Measurements from ENCODE around the gene RNF225.
A peak's percentile ranks its signal among the peaks of the same experiment; 100 is the strongest.
"Not testable (repeated sequence)": the region's sequence is repeated elsewhere in the genome, so short reads cannot be mapped to it uniquely, and the experiment has no call there.

RNF225 gene

DNA sequence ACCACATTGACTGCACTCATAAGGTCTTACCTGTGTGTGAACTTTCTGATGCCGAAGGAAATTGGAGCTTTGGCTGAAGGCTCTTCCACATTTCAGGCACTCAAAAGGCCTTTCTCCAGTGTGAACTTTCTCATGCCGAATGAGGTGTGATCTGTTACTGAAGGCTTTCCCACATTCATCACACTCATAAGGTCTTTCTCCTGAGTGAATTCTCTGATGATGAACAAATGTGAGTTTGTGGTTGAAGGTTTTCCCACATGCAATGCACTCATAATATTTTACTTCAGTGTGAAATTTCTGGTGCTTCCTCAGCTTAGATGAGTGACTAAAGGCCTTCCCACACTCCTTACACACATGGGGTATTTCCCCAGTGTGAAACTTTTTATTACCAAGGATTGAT lies 38.8 kb downstream of the RNF225 start:
- Mint-ChIP-seq H3K4me1 (ENCODE audit: low read depth in 2 of 2) (peaks cover 2 to 6% of the 10 kb centered on the region in 2 donors), H3K9me3 (peaks cover 10 to 21% of the 10 kb centered on the region in 2 donors), H3K36me3 (ENCODE audit: insufficient read depth) (peaks cover 33% of the 10 kb centered on the region), H3K4me3 (no peak overlapping the region), H3K27me3 (no peaks in the 10 kb centered on the region), H3K27ac (no peak overlapping the region)
- no peak for DNase-seq
- no peak for ATAC-seq (replicated peaks)

DNA sequence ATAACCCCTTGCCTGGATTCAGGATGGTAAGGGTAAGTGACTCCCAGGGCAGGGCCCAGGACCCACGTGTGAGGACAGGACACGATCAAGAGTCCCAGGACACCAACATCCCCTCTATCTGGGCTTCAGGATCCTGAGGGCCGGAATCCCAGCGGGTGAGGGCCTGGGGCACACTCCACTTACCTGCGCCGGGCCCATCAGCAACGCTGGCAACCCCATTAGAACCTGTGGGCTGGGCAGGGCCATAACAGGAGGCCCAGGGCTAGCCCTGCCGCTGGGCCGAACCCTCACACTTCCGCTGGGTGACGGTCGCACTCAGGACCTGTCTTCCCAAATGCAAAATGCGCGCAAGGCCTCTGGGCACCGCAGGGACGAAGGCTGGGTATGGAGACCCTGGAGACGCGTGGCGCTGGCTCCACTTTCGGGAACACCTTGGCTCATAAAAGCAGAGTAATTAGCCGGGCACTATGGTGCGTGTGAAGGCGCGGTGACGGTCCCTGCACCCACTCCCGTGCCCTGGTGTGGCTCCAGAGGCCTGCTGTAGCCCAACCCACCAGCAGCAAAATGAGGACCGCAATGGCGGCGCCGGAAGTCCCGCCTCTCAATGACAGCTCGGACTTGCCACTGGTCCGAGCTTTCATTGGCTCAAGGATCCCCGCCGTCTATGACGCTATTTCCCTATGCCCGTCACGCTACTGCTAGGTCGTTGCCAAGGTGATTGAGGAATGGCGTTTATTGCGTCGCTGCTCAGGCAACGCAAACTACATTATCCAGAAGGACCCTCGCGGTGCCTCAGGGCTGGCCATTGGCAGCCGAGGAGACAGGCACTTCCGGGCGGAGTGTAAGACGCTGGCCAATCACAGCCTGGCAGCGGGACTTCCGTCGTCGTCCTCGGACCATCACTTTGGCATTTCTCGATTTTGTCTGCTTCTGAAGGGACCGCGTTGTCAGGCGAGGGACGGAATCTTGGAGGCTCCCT lies 44.4 kb downstream of the RNF225 start, which contains the start of gene ZNF132:
Gene ZNF132 (minus strand): TSS at position 578 of the 979 bp plus-strand sequence. CDS start 332 bp downstream, at position 246.
- Mint-ChIP-seq H3K27ac (peak within 1 kb of the TSS; percentile 92 to 95), H3K27me3 (peaks cover 0 to 13% of the 10 kb centered on the region in 2 donors), H3K9me3 (peaks cover 16 to 43% of the 10 kb centered on the region in 2 donors), H3K4me3 (peak within 1 kb of the TSS; percentile 88 to 93), H3K36me3 (ENCODE audit: insufficient read depth) (peaks cover 42% of the 10 kb centered on the region), H3K4me1 (ENCODE audit: low read depth in 2 of 2) (peaks cover 13 to 19% of the 10 kb centered on the region in 2 donors)
- DNase-seq = peak; percentile 90 to 91 (median 91)
- ATAC-seq (replicated peaks) = peak; percentile 97

DNA sequence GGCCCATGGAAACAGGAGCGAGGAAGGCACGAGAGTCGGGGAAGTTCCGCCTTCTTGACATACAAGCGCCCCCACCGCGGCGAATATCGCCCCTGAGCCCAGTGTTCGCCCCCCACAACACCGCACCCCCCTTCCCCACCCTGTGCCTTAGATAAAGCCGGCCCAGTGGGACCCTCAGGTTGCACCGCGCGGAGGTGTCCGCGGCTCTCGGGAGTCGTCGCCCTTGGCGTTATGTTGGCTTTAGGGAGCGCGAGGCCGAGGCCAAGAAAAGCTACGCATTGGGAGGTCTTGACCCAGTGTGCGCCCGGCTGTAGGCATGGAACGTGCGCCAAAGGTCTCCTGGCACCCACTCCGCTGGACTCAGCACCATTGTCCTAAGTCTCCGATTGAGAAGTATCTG lies 45.1 kb downstream of the RNF225 start:
- ATAC-seq (replicated peaks) (no peak), DNase-seq (no peak)
- H3K27me3 Mint-ChIP-seq = peaks cover 0 to 15% of the 10 kb centered on the region in 2 donors
- H3K9me3 Mint-ChIP-seq = peaks cover 16 to 43% of the 10 kb centered on the region in 2 donors
- peak overlapping the region; percentile 92 to 95 for H3K27ac Mint-ChIP-seq
- H3K4me3 Mint-ChIP-seq = peak overlapping the region; percentile 88 to 93
- peaks cover 37% of the 10 kb centered on the region for H3K36me3 Mint-ChIP-seq (ENCODE audit: insufficient read depth)
- H3K4me1 Mint-ChIP-seq (ENCODE audit: low read depth in 2 of 2) = peaks cover 13 to 19% of the 10 kb centered on the region in 2 donors

GRCh38 chr19:58442986-58443385 lies 47.5 kb downstream of the RNF225 start:
- not testable (repeated sequence) for DNase-seq; ATAC-seq (replicated peaks)
- H3K9me3 Mint-ChIP-seq = peaks cover 11 to 31% of the 10 kb centered on the region in 2 donors

More at GRCh38 chr19:58442986-58443385, 47.5 kb downstream of the RNF225 start:
- H3K27me3 Mint-ChIP-seq = peaks cover 15 to 36% of the 10 kb centered on the region in 2 donors
- H3K36me3 Mint-ChIP-seq (ENCODE audit: insufficient read depth) = peaks cover 16% of the 10 kb centered on the region
- H3K4me3 Mint-ChIP-seq, H3K27ac Mint-ChIP-seq: not testable (repeated sequence)
- H3K4me1 Mint-ChIP-seq (ENCODE audit: low read depth in 2 of 2) = peaks cover 13 to 18% of the 10 kb centered on the region in 2 donors

Measured in effector memory CD8-positive, alpha-beta T cell (primary cell).